IPS-NIHi7 (cell line): ENCODE measurements around the gene CHD9.
"Not testable (repeated sequence)": the region's sequence is repeated elsewhere in the genome, so short reads cannot be mapped to it uniquely, and the experiment has no call there.

Experiments used
- DNase-seq: peaks from one replicate; pipeline ENCODE4 v3.0.0; 2012; ENCODE audit warnings: mixed read lengths; ENCODE audit errors: extremely low spot score

The CHD9 gene

GRCh38 chr16:53071748-53072301, 17.0 kb downstream of the CHD9 start:
- no peak for DNase-seq

GRCh38 chr16:53073022-53073421, 18.2 kb downstream of the CHD9 start:
- no peak for DNase-seq

GRCh38 chr16:53074296-53074695, 19.5 kb downstream of the CHD9 start:
- not testable (repeated sequence) for DNase-seq

GRCh38 chr16:53075461-53075860, 20.7 kb downstream of the CHD9 start:
- DNase-seq, result not testable (repeated sequence)

DNA sequence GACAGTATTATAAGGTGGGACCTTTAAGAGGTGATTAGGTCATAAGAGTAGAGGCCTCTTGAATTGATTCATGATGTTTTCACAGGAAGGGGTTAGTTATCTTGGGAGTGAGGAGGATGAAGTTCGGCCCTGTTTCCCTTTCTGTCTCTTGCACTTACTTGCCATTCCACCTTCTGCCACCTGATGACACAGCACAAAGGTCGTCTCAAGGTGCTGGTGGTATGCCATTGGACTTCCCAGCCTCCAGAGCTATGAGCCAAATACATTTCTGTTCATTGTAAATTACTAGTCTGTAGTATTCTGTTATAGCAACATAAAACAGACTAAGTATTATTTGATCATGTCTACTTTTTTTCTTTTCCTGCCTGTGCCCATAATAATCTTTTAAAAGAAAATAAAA, 23.5 kb downstream of the CHD9 start:
- DNase-seq, result no peak

- DNase-seq, result no peak
These were observed 24.1 kb downstream of the CHD9 start for GRCh38 chr16:53078765-53079485.

DNA sequence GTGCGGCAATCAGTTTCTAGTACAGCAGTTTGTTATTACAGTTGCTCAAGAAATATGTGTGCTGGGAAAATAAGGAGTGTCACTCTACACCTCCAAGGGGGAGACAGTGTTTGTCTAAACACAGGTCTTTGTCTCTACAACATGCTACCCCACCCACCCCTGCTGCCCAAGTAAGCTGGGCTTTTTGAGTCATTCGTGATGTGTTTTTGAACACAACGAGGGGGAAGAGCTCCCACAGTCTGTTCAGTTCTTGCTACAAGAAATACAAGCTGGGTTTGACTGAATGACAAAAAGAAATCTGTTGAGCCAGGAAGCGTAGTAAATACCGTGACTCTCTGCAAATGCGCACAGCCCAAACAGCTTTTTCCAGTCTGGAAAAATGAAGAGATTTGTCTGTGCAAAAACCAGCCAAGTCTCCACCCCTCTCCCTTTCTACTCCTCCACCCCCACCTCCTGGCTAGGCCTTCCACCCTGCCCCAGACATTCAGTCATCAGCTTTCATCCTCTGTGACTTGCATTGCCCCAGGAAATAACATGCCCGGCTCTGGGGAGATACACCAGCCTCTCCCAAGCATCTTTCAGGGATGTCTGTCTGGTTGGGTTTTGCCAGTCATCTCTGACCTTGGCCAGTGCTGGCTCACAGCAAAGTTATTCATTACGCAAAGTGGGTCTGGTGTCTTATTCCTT, 25.7 kb downstream of the CHD9 start:
- peak; percentile 60 for DNase-seq

DNA sequence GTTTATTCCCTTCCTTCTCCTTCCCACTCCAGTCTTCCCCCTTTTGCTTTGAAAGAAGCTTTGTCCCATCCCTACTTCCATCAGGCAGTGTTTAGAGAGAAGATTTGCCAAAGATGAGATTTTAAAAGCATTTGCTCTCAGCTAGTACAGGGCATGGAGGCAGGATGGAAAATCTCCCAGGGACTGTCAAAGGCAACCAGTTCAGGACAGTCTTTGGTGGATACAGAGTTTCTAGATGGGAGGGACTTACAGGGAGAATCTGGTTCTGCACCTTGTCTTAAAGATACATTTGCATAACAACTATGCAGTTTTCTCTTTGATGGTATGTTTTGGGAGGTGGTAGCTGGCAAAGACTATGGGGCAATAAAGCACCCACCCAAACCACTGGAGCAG, 26.2 kb downstream of the CHD9 start:
- DNase-seq, result no peak

GRCh38 chr16:53081686-53082407, 27.1 kb downstream of the CHD9 start:
- no peak for DNase-seq

DNA sequence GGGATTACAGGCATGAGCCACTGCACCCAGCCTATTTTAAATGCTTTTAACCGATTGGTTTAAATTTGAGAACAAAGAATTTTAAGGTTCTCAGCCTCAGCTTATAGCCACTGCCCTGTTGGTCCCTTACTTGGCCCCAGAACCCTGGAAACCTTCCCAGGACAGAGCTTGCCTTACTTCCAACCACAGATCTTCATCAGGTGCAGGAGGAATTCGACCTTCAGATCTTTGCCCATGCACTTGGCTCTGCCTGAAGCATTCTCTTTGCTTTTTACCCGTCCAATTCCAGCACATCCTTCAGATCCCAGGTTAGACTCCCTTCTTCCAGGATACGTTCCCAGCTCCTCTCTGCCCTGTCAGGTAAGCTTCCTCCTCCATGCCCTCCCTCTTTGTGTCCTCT, 27.7 kb downstream of the CHD9 start:
- DNase-seq, result no peak

DNA sequence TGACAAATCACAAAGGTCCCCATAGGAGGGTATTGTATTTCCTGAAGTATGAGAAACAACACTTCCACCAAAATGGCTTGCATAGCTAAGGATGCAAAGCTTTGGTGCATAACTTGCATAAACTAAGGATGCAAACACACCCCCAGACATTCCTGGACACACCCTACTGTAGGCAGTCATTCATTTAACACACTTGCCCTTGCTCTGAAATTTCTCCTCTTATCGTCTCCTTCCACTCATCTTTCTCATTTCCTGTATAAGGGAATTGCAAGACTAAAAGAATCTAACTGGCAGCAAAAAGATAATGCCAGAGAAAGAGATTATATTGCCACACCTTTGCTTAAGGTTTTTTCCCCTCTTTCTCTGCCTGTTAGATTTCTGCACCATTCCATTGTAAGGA, 28.3 kb downstream of the CHD9 start:
- DNase-seq, result no peak

DNA sequence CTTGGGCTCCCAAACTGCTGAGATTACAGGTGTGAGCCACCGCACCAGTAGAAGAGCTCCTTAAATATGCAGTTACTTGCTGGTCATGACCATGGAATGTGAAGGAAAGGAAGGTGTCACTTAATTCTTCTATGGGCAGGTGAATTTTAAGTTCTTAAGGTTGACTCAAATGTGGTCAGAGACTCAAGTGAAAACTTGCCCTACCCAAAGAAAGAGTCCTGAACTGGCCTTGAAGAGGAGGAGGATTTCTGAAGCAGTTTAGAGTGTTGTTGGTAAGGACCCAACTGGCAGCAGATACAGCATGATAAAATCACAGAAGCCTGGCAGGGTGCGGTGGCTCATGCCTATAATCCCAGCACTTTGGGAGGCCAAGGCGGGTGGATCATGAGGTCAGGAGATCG, 29.4 kb downstream of the CHD9 start:
- DNase-seq, result no peak

- no peak for DNase-seq
These were observed 30.0 kb downstream of the CHD9 start for GRCh38 chr16:53084746-53085334.

DNA sequence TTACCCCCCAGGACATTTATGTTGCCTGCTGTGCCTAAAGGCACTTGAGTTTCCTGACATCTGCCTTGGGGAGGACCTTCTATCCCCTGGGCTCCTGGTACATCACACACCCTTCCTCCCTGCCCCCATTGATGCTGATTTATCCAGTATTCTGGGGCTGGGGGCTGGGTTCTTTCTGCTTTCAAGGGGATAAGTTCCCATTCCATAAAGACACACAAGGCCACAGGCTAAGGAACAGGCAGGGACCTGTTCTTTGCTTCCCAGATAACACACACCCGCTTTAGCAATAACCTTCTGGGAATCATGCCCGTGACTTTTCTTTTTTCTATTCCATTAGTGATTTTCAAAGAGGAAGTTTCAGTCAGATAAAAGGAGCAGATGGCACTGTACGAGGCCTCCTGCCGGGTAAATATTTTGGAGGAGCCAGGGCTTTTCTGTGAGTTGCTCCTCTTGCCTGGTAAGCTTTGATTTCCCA, 30.6 kb downstream of the CHD9 start:
- no peak for DNase-seq

DNA sequence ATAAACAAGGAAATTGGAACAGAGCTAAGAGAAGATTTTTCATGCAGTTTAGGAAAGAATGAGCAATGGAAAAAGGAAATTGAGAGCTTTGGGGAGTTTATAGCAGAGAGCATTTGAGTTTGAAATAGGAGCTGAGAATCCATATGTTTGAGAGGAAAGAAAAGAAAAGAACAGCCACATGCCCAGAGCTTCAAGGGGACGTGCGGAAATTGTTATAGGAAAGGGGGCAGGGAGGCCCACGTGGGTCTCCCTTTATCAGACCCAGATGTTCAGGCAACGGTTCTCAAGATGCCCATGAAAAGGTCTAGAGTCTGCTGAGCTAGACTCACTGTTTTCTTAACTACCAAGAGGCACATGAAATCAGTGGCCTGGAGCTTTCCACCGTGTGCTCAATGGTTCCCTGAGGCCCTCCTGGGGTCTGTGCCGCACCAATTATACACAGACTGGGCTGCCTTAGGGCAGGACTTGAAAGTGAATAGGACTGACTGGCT, 31.2 kb downstream of the CHD9 start:
- no peak for DNase-seq

- no peak for DNase-seq
These were observed 32.3 kb downstream of the CHD9 start for GRCh38 chr16:53087101-53087500.

DNA sequence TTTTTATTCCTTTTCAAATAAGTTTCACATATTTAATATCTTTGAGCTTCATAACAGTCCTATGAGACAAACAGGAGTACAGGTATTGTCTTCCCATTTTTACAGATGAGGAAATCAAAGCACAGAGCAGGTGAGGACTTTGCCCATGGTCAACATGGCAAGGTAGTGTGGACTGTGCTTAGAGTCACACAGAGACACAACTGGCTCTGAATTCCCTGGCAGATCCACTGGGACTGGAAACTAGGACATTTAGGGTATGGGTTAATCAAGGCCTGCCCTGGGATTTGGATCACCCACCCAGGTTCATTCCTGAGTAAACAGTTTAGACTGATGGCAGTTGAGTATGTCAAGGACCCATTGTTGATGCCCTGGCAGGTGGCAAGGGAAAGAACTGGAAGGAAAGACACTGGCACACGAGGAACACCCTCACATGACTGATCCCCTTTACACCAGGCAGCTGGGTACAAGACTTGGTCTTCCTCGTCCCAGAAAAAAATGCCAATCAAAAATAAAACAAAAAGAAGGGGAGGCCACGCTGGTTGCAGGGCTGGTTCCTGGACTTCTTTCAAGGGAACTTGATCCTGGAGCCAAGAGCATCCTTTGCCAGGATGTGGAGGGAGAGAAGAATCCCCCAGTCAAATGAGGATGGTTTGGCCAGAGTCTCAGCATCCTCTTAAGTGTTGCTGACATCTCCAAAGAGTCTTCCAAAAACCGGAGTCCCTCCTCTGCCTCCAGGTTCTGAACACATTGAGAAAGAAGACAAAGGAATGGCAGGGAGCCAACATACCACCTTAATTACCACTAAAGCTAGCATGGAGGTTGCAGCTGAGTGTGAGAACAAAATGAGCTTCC, 34.9 kb downstream of the CHD9 start:
- DNase-seq, result no peak

DNA sequence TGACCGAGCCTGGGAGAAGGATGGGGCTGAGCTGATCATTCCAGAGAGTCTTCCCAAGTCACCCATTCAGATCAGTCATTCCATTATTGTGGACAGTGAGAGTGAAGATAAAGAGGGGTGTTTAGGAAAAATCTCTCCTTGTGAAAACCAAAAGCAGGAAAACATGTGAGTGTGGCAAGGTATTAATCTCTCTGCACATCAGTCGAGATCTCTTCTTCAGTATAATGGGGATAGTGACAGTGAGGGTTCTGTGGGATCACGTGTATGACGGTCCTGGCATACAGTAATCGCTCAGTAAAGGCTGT, 35.4 kb downstream of the CHD9 start:
- DNase-seq, result no peak

GRCh38 chr16:53090591-53091411, 36.0 kb downstream of the CHD9 start:
- no peak for DNase-seq
